NCI-H345 (cell line): ENCODE results near the gene PHETA1.

Source experiments
- DNase-seq: peaks from one replicate; lab custom pipeline; 2025; lab: John Stamatoyannopoulos, UW

The PHETA1 gene

GRCh38 chr12:111322336-111323250 lies 46.3 kb downstream of the PHETA1 start:
- DNase-seq = peak; percentile 75

- DNase-seq = no peak
Observed at GRCh38 chr12:111321317-111321716, 47.6 kb downstream of the PHETA1 start.

GRCh38 chr12:111320258-111321050 lies 48.4 kb downstream of the PHETA1 start:
- DNase-seq = no peak

GRCh38 chr12:111319600-111320257 lies 49.2 kb downstream of the PHETA1 start:
- no peak for DNase-seq

- no peak for DNase-seq
Observed at GRCh38 chr12:111318450-111318849, 50.4 kb downstream of the PHETA1 start.

GRCh38 chr12:111316671-111317070 lies 52.2 kb downstream of the PHETA1 start:
- DNase-seq = no peak

GRCh38 chr12:111314953-111315539 lies 53.8 kb downstream of the PHETA1 start:
- DNase-seq = no peak

GRCh38 chr12:111313833-111314259 lies 55.0 kb downstream of the PHETA1 start:
- DNase-seq = peak; percentile 76

GRCh38 chr12:111312708-111313107 lies 56.2 kb downstream of the PHETA1 start:
- no peak for DNase-seq

- DNase-seq = no peak
Observed at GRCh38 chr12:111312016-111312415, 56.9 kb downstream of the PHETA1 start.

- no peak for DNase-seq
Observed at GRCh38 chr12:111311011-111311410, 57.9 kb downstream of the PHETA1 start.
